Skin epidermis (tissue), 12 donors: ENCODE measurements around the gene HLA-F.

Source experiments
- H3K27ac ChIP-seq, 21 experiments: fragments of 200-600 bp; sonication (generic) in 11 of 21; one replicate each; pipeline ENCODE4 v1.5.0; 2020; ENCODE audit warnings: mild to moderate bottlenecking in 3 of 21, inconsistent platforms in 2 of 21, moderate library complexity in 2 of 21
- H3K4me3 ChIP-seq, 7 experiments: fragments of 200-600 bp; sonication (generic) in 2 of 7; one replicate each; pipeline ENCODE4 v1.5.0; 2020; ENCODE audit warnings: inconsistent platforms in 2 of 7, mild to moderate bottlenecking in 2 of 7, moderate library complexity in 1 of 7

The HLA-F gene

GRCh38 chr6:29720863-29721262 lies 2.4 kb upstream of the HLA-F start:
- Histone ChIP-seq H3K4me3 (no peak overlapping the region), H3K27ac (no peak overlapping the region)

- Histone ChIP-seq H3K27ac (peak overlapping the region; percentile 81 to 100 (median 97)), H3K4me3 (peak overlapping the region; percentile 72 to 99 (median 93))
Observed at GRCh38 chr6:29723666-29724588, 693 bp downstream of the HLA-F start.

GRCh38 chr6:29724937-29725869 lies 2.0 kb downstream of the HLA-F start:
- Histone ChIP-seq H3K27ac (peak overlapping the region in 3 of 21 experiments; percentile 49 to 100 (median 98)), H3K4me3 (peak overlapping the region; percentile 72 to 99 (median 93))

- no peak overlapping the region for H3K27ac ChIP-seq
- peak overlapping the region in 3 of 7 experiments; percentile 93 to 98 (median 98) for H3K4me3 ChIP-seq
Observed at GRCh38 chr6:29726001-29726400, 2.8 kb downstream of the HLA-F start.

GRCh38 chr6:29726571-29727194 lies 3.4 kb downstream of the HLA-F start:
- H3K27ac ChIP-seq: no peak overlapping the region
- no peak overlapping the region for H3K4me3 ChIP-seq

- Histone ChIP-seq H3K27ac (no peak overlapping the region), H3K4me3 (no peak overlapping the region)
Observed at GRCh38 chr6:29727637-29728036, 4.4 kb downstream of the HLA-F start.

GRCh38 chr6:29728173-29728874 lies 5.1 kb downstream of the HLA-F start:
- Histone ChIP-seq H3K27ac (no peak overlapping the region), H3K4me3 (no peak overlapping the region)

- no peak overlapping the region for H3K27ac ChIP-seq
- no peak overlapping the region for H3K4me3 ChIP-seq
Observed at GRCh38 chr6:29728875-29729270, 5.6 kb downstream of the HLA-F start.

GRCh38 chr6:29729774-29730328 lies 6.6 kb downstream of the HLA-F start:
- Histone ChIP-seq H3K4me3 (no peak overlapping the region), H3K27ac (no peak overlapping the region)

GRCh38 chr6:29730575-29731126 lies 7.4 kb downstream of the HLA-F start:
- no peak overlapping the region for H3K27ac ChIP-seq
- no peak overlapping the region for H3K4me3 ChIP-seq

GRCh38 chr6:29731281-29731680 lies 8.0 kb downstream of the HLA-F start:
- Histone ChIP-seq H3K27ac (no peak overlapping the region), H3K4me3 (no peak overlapping the region)

GRCh38 chr6:29733057-29733456 lies 9.8 kb downstream of the HLA-F start:
- Histone ChIP-seq H3K27ac (no peak overlapping the region), H3K4me3 (no peak overlapping the region)

GRCh38 chr6:29734046-29735018 lies 11.1 kb downstream of the HLA-F start:
- Histone ChIP-seq H3K27ac (no peak overlapping the region), H3K4me3 (no peak overlapping the region)

- Histone ChIP-seq H3K27ac (no peak overlapping the region), H3K4me3 (no peak overlapping the region)
Observed at GRCh38 chr6:29736563-29736962, 13.3 kb downstream of the HLA-F start.

- Histone ChIP-seq H3K27ac (no peak overlapping the region), H3K4me3 (no peak overlapping the region)
Observed at GRCh38 chr6:29737707-29738630, 14.7 kb downstream of the HLA-F start.

GRCh38 chr6:29739136-29739881 lies 16.1 kb downstream of the HLA-F start:
- Histone ChIP-seq H3K27ac (no peak overlapping the region), H3K4me3 (no peak overlapping the region)
